ENCODE data around the gene LRRIQ1.

- TF ChIP-seq, protein P1, sequence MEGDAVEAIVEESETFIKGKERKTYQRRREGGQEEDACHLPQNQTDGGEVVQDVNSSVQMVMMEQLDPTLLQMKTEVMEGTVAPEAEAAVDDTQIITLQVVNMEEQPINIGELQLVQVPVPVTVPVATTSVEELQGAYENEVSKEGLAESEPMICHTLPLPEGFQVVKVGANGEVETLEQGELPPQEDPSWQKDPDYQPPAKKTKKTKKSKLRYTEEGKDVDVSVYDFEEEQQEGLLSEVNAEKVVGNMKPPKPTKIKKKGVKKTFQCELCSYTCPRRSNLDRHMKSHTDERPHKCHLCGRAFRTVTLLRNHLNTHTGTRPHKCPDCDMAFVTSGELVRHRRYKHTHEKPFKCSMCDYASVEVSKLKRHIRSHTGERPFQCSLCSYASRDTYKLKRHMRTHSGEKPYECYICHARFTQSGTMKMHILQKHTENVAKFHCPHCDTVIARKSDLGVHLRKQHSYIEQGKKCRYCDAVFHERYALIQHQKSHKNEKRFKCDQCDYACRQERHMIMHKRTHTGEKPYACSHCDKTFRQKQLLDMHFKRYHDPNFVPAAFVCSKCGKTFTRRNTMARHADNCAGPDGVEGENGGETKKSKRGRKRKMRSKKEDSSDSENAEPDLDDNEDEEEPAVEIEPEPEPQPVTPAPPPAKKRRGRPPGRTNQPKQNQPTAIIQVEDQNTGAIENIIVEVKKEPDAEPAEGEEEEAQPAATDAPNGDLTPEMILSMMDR (IDR thresholded peaks at IDR 0.05) = no peak
- no peak for TF ChIP-seq ZFX (IDR thresholded peaks at IDR 0.05; ENCODE audit: borderline replicate concordance)
Observed at GRCh38 chr12:85006206-85006605, 29.9 kb upstream of the LRRIQ1 start.
